Medulla oblongata (tissue), 1 donor: ENCODE measurements around the gene HDHD3.
"Not testable (repeated sequence)": the region's sequence is repeated elsewhere in the genome, so short reads cannot be mapped to it uniquely, and the experiment has no call there.

Experiments
- DNase-seq: peaks from one replicate; pipeline ENCODE4 v3.0.0-alpha.2; 2015; ENCODE audit errors: extremely low spot score

HDHD3 gene

GRCh38 chr9:113376634-113377567 lies at the start of gene HDHD3:
Gene HDHD3, minus strand, starts transcription at chr9:113376986. Its CDS starts 2,632 bp downstream, at chr9:113374354.
- DNase-seq: peak; percentile 79

- no peak for DNase-seq
These were observed 48.3 kb upstream of the HDHD3 start for GRCh38 chr9:113425072-113425471.

- no peak for DNase-seq
These were observed 44.9 kb upstream of the HDHD3 start for GRCh38 chr9:113421726-113422125.

- no peak for DNase-seq
These were observed 40.6 kb upstream of the HDHD3 start for GRCh38 chr9:113417370-113417769.

- peak; percentile 45 for DNase-seq
These were observed 39.4 kb upstream of the HDHD3 start for GRCh38 chr9:113416149-113416721.

- DNase-seq: peak; percentile 94
These were observed 33.5 kb upstream of the HDHD3 start, which contains the start of the genes C9orf43 and POLE3 for GRCh38 chr9:113410207-113410864. Gene C9orf43, plus strand, starts transcription at chr9:113410747. Its CDS starts 2,747 bp downstream, at chr9:113413494. Gene POLE3, minus strand, starts transcription at chr9:113410675. Its CDS starts 382 bp downstream, at chr9:113410293.

GRCh38 chr9:113409883-113410206 lies 33.1 kb upstream of the HDHD3 start:
- no peak for DNase-seq

- no peak for DNase-seq
These were observed 32.7 kb upstream of the HDHD3 start for GRCh38 chr9:113409481-113409880.

- DNase-seq: peak; percentile 66
These were observed 30.2 kb upstream of the HDHD3 start for GRCh38 chr9:113406873-113407511.

- not testable (repeated sequence) for DNase-seq
These were observed 29.6 kb upstream of the HDHD3 start for GRCh38 chr9:113406353-113406752.

GRCh38 chr9:113403646-113404045 lies 26.9 kb upstream of the HDHD3 start:
- DNase-seq: peak; percentile 26

- DNase-seq: peak; percentile 99
These were observed 24.4 kb upstream of the HDHD3 start, which contains the start of gene ALAD for GRCh38 chr9:113401027-113401792. Gene ALAD, minus strand, starts transcription at chr9:113401284. Its CDS starts 7,725 bp downstream, at chr9:113393559.

GRCh38 chr9:113399646-113400200 lies 22.9 kb upstream of the HDHD3 start:
- DNase-seq: no peak

- DNase-seq: no peak
These were observed 22.0 kb upstream of the HDHD3 start for GRCh38 chr9:113398796-113399195.

GRCh38 chr9:113397203-113397631 lies 20.4 kb upstream of the HDHD3 start:
- no peak for DNase-seq

- DNase-seq: no peak
These were observed 18.4 kb upstream of the HDHD3 start for GRCh38 chr9:113395000-113395861.

GRCh38 chr9:113393281-113393680 lies 16.5 kb upstream of the HDHD3 start:
- DNase-seq: peak; percentile 58

GRCh38 chr9:113391917-113392316 lies 15.1 kb upstream of the HDHD3 start:
- DNase-seq: no peak

- no peak for DNase-seq
These were observed 13.6 kb upstream of the HDHD3 start for GRCh38 chr9:113390192-113390960.
